Uterus (tissue), 4 donors: ENCODE results near the gene PITX2. TPM values are rescaled to one million over a fixed set of nuclear protein-coding genes. Genes with fewer than 3 reads are reported as not detected.

Source experiments
- DNase-seq, 2 donors: peaks; one replicate each; pipeline ENCODE4 v3.0.0-alpha.2; 2019 to 2020
- H3K27ac ChIP-seq, 2 donors: fragments of 200-600 bp; sonication (generic); 1 replicate in 1 of 2; 2 replicates in 1 of 2; pipeline ENCODE4 v1.5.1; 2016 to 2018
- H3K27me3 ChIP-seq, 2 donors: fragments of 200-600 bp; sonication (generic); one replicate each; pipeline ENCODE4 v1.5.1; 2018 to 2019; ENCODE audit warnings: control low read depth in 1 of 2
- H3K36me3 ChIP-seq, 2 donors: fragments of 200-600 bp; sonication (generic); one replicate each; pipeline ENCODE4 v1.5.1; 2019; ENCODE audit warnings: control low read depth in 1 of 2
- H3K4me1 ChIP-seq, 2 donors: fragments of 200-600 bp; sonication (generic); one replicate each; pipeline ENCODE4 v1.5.1; 2018 to 2019; ENCODE audit warnings: control low read depth in 1 of 2
- H3K4me3 ChIP-seq, 2 donors: fragments of 200-600 bp; sonication (generic); 1 replicate in 1 of 2; 2 replicates in 1 of 2; pipeline ENCODE4 v1.5.1; 2018 to 2019; ENCODE audit warnings: mild to moderate bottlenecking in 1 of 2
- H3K9me3 ChIP-seq, 2 donors: fragments of 200-600 bp; sonication (generic); one replicate each; pipeline ENCODE4 v1.5.1; 2019; ENCODE audit warnings: control low read depth in 1 of 2
- POLR2A ChIP-seq, 2 donors: fragments of 450-650 bp; IDR thresholded peaks; one replicate each; pipeline ENCODE4 v1.6.1; 2016; ENCODE audit warnings: antibody characterized with exemption in 2 of 2, mild to moderate bottlenecking in 1 of 2, moderate library complexity in 1 of 2
- intact Hi-C: fragments of 100-400 bp; cut with DNase I; formaldehyde crosslinking; loops from one replicate; pipeline ENCODE4 v1.15.1; 2023; ENCODE audit warnings: low total_unique reads
- total RNA-seq, 4 donors: library from RNA; depleted of rRNA in 3 of 4; stranded (reverse); fragments of >200 nt in 3 of 4; gene quantifications; one replicate each; pipeline versions ENCODE4 v1.1.0 to v1.2.4, GENCODE V29; 2014 to 2023
- TF ChIP-seq, protein P1 (sequence below), 4 experiments: fragments of 200-600 bp in 2 of 4; fragments of 450-650 bp in 2 of 4; sonication (generic) in 2 of 4; IDR thresholded peaks; one replicate each; pipeline ENCODE4 v1.5.1; 2016 to 2019; ENCODE audit warnings: antibody characterized with exemption in 4 of 4, mild to moderate bottlenecking in 2 of 4, moderate library complexity in 1 of 4
- donor health status: DM: yes; HTN: yes; CAD: no.

Gene PITX2
- total RNA-seq, 4 donors from 2014 or later, result 0.14 TPM; not detected in 3

DNA sequence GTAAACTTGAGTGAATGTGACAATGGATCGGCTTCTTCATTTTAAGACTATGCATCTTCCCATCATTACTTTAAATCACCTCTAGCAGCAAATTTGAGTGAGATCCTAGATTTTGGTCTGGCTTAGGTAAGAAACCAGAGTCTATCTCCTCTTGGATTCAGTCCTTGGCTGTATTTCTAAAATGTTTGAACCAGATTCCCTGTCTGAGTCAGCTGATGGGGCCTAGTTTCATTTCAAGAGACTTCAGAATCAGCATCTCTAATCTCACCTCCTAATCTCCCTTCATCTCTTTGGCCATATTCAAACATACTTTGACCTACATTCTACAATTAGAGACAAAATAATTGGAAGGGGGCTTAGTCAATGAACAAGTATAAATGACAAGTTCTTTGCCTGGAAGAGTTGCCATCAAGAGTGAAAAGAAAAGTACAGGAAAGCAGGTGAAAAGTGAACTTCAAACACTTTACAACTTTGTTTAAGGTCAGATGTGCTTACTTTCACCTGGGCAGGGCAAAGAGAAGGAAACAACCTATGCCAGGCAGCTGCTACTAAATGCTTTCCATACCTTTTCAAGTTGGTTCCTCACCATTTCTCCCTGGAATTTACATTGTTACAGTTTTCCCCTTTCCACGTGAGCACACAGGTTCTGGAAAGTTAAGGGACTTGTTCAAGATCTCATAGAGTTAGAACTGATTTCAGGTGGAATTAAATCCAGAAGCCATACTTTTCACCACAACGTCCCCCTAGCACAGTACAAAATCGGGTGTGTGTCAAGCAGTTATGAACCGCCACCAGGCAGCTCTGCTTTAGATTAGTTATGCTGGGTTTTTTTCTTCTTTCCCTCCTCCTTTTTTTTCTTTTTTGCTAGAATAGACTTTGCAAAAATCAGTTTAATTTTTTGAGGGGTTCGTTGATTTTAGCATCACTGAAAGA, 30.7 kb upstream of the PITX2 start:
- Histone ChIP-seq H3K27me3 (no peaks in the 10 kb centered on the region), H3K4me1 (no peaks in the 10 kb centered on the region), H3K4me3 (no peak overlapping the region), H3K36me3 (no peaks in the 10 kb centered on the region), H3K9me3 (no peaks in the 10 kb centered on the region), H3K27ac (no peak overlapping the region)
- no peak for DNase-seq
- TF ChIP-seq, protein P1, sequence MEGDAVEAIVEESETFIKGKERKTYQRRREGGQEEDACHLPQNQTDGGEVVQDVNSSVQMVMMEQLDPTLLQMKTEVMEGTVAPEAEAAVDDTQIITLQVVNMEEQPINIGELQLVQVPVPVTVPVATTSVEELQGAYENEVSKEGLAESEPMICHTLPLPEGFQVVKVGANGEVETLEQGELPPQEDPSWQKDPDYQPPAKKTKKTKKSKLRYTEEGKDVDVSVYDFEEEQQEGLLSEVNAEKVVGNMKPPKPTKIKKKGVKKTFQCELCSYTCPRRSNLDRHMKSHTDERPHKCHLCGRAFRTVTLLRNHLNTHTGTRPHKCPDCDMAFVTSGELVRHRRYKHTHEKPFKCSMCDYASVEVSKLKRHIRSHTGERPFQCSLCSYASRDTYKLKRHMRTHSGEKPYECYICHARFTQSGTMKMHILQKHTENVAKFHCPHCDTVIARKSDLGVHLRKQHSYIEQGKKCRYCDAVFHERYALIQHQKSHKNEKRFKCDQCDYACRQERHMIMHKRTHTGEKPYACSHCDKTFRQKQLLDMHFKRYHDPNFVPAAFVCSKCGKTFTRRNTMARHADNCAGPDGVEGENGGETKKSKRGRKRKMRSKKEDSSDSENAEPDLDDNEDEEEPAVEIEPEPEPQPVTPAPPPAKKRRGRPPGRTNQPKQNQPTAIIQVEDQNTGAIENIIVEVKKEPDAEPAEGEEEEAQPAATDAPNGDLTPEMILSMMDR (IDR thresholded peaks at IDR 0.05), result no peak
- no peak for TF ChIP-seq POLR2A (IDR thresholded peaks at IDR 0.05)
- intact Hi-C loops, result no loop called here

- H3K27me3 ChIP-seq, result peaks cover 8 to 21% of the 10 kb centered on the region in 2 donors
- TF ChIP-seq, protein P1 (IDR thresholded peaks at IDR 0.05), result no peak
- no peak for TF ChIP-seq POLR2A (IDR thresholded peaks at IDR 0.05)
Observed at GRCh38 chr4:110644008-110644407, 21.1 kb upstream of the PITX2 start.

GRCh38 chr4:110643096-110643495, 20.2 kb upstream of the PITX2 start:
- TF ChIP-seq POLR2A (IDR thresholded peaks at IDR 0.05), result no peak
- TF ChIP-seq, protein P1 (IDR thresholded peaks at IDR 0.05), result no peak
- H3K27me3 ChIP-seq, result peaks cover 8 to 30% of the 10 kb centered on the region in 2 donors

More at GRCh38 chr4:110644008-110644407, 21.1 kb upstream of the PITX2 start:
- Histone ChIP-seq H3K4me1 (no peaks in the 10 kb centered on the region), H3K36me3 (no peaks in the 10 kb centered on the region), H3K27ac (no peak overlapping the region), H3K4me3 (no peak overlapping the region), H3K9me3 (no peaks in the 10 kb centered on the region)
- intact Hi-C loops, result no loop called here
- DNase-seq, result no peak

GRCh38 chr4:110641218-110641617, 18.3 kb upstream of the PITX2 start:
- Histone ChIP-seq H3K4me3 (no peak overlapping the region), H3K36me3 (no peaks in the 10 kb centered on the region), H3K27me3 (peaks cover 22 to 46% of the 10 kb centered on the region in 2 donors), H3K4me1 (peaks cover 0 to 10% of the 10 kb centered on the region in 2 donors), H3K27ac (no peak overlapping the region), H3K9me3 (no peaks in the 10 kb centered on the region)
- no peak for DNase-seq
- TF ChIP-seq, protein P1 (IDR thresholded peaks at IDR 0.05), result no peak
- no peak for TF ChIP-seq POLR2A (IDR thresholded peaks at IDR 0.05)
- intact Hi-C loops, result no loop called here

More at GRCh38 chr4:110643096-110643495, 20.2 kb upstream of the PITX2 start:
- no peak for DNase-seq
- Histone ChIP-seq H3K36me3 (no peaks in the 10 kb centered on the region), H3K27ac (no peak overlapping the region), H3K4me3 (no peak overlapping the region), H3K4me1 (no peaks in the 10 kb centered on the region), H3K9me3 (no peaks in the 10 kb centered on the region)
- intact Hi-C loops, result no loop called here

GRCh38 chr4:110640576-110640975, 17.7 kb upstream of the PITX2 start:
- no peak overlapping the region for H3K4me3 ChIP-seq
- H3K36me3 ChIP-seq, result no peaks in the 10 kb centered on the region
- peaks cover 27 to 52% of the 10 kb centered on the region in 2 donors for H3K27me3 ChIP-seq
- DNase-seq, result no peak
- peaks cover 0 to 10% of the 10 kb centered on the region in 2 donors for H3K4me1 ChIP-seq
- no peak overlapping the region for H3K27ac ChIP-seq
- intact Hi-C loops, result no loop called here
- H3K9me3 ChIP-seq, result no peaks in the 10 kb centered on the region
- TF ChIP-seq, protein P1 (IDR thresholded peaks at IDR 0.05), result no peak
